Chondrocyte (in vitro differentiated cells): ENCODE measurements around the gene KDM4B. TPM values are rescaled to one million over a fixed set of nuclear protein-coding genes. Genes with fewer than 3 reads are reported as not detected.

ENCODE experiments used
- DNase-seq: peaks from one replicate; pipeline ENCODE4 v3.0.0; 2021; ENCODE audit warnings: mixed read lengths, low spot score
- H3K27ac Mint-ChIP-seq: one replicate; pipeline ENCODE4 v1.8.0; 2021; ENCODE audit warnings: mild to moderate bottlenecking, moderate library complexity, mixed read lengths; ENCODE audit not compliant: unreplicated experiment
- H3K27me3 Mint-ChIP-seq: 2 replicates; pipeline ENCODE4 v1.8.0; 2021; ENCODE audit warnings: low read depth, mixed read lengths
- H3K36me3 Mint-ChIP-seq: 2 replicates; pipeline ENCODE4 v1.8.0; 2021; ENCODE audit warnings: low read depth, mixed read lengths
- H3K4me1 Mint-ChIP-seq: 2 replicates; pipeline ENCODE4 v1.8.0; 2021; ENCODE audit warnings: low read depth, mild to moderate bottlenecking, mixed read lengths
- H3K4me3 Mint-ChIP-seq: one replicate; pipeline ENCODE4 v1.8.0; 2021; ENCODE audit warnings: mild to moderate bottlenecking, moderate library complexity, mixed read lengths; ENCODE audit not compliant: unreplicated experiment
- H3K9me3 Mint-ChIP-seq: 2 replicates; pipeline ENCODE4 v1.8.0; 2021; ENCODE audit warnings: low read depth, mixed read lengths
- CTCF ChIP-seq: fragments of 200-600 bp; sonication (generic); IDR thresholded peaks from 2 replicates; pipeline ENCODE4 v1.5.0; 2021; ENCODE audit warnings: antibody characterized with exemption, mild to moderate bottlenecking, moderate library complexity
- total RNA-seq: library from RNA; stranded (reverse); gene quantifications from 3 replicates; pipeline ENCODE4 v1.2.1, GENCODE V29; 2021

KDM4B gene
- total RNA-seq, 1 donor from 2014 or later: 52.2 TPM

GRCh38 chr19:5109560-5109959 lies 140.6 kb downstream of the KDM4B start:
- DNase-seq: no peak
- Mint-ChIP-seq H3K27ac (no peak overlapping the region), H3K36me3 (peaks cover 11% of the 10 kb centered on the region), H3K4me1 (peaks cover 38% of the 10 kb centered on the region), H3K27me3 (no peaks in the 10 kb centered on the region), H3K4me3 (no peak overlapping the region), H3K9me3 (no peaks in the 10 kb centered on the region)
- no peak for TF ChIP-seq CTCF

- Mint-ChIP-seq H3K27ac (no peak overlapping the region), H3K36me3 (peaks cover 12% of the 10 kb centered on the region), H3K27me3 (no peaks in the 10 kb centered on the region), H3K9me3 (no peaks in the 10 kb centered on the region), H3K4me3 (no peak overlapping the region), H3K4me1 (peaks cover 38% of the 10 kb centered on the region)
- DNase-seq: no peak
- no peak for TF ChIP-seq CTCF
Measured at GRCh38 chr19:5110546-5110945, 141.6 kb downstream of the KDM4B start.

- Mint-ChIP-seq H3K27me3 (no peaks in the 10 kb centered on the region), H3K4me3 (no peak overlapping the region), H3K4me1 (peaks cover 38% of the 10 kb centered on the region), H3K27ac (no peak overlapping the region), H3K9me3 (no peaks in the 10 kb centered on the region), H3K36me3 (peaks cover 16% of the 10 kb centered on the region)
- no peak for DNase-seq
- no peak for TF ChIP-seq CTCF
Measured at GRCh38 chr19:5111051-5111450, 142.1 kb downstream of the KDM4B start.

- Mint-ChIP-seq H3K36me3 (peaks cover 19% of the 10 kb centered on the region), H3K4me1 (peaks cover 32% of the 10 kb centered on the region), H3K4me3 (no peak overlapping the region), H3K27me3 (no peaks in the 10 kb centered on the region), H3K9me3 (peaks cover 4% of the 10 kb centered on the region), H3K27ac (peak overlapping the region; percentile 12)
- no peak for DNase-seq
- no peak for TF ChIP-seq CTCF
Measured at GRCh38 chr19:5112175-5112574, 143.3 kb downstream of the KDM4B start.

GRCh38 chr19:5112681-5113575 lies 144.0 kb downstream of the KDM4B start:
- Mint-ChIP-seq H3K4me1 (peaks cover 26% of the 10 kb centered on the region), H3K4me3 (no peak overlapping the region), H3K9me3 (peaks cover 4% of the 10 kb centered on the region)

More at GRCh38 chr19:5112681-5113575, 144.0 kb downstream of the KDM4B start:
- DNase-seq: no peak
- Mint-ChIP-seq H3K27ac (peak overlapping the region; percentile 75), H3K36me3 (peaks cover 19% of the 10 kb centered on the region), H3K27me3 (no peaks in the 10 kb centered on the region)
- no peak for TF ChIP-seq CTCF
